Liver (tissue), 3 donors: ENCODE results near the gene NLRC5.

Experiments used
- CTCF ChIP-seq: fragments of 150-350 bp; IDR thresholded peaks from 2 replicates; pipeline ENCODE4 v1.5.1; 2017; ENCODE audit warnings: improper control_type of control experiment, low read depth, low read length; ENCODE audit not compliant: missing input control
- MAX ChIP-seq: IDR thresholded peaks from 2 replicates; pipeline ENCODE4 v1.6.1; 2016; ENCODE audit warnings: antibody characterized with exemption
- RAD21 ChIP-seq, 2 donors: IDR thresholded peaks; 2 replicates each; pipeline ENCODE4 v1.6.1; 2016; ENCODE audit warnings: antibody characterized with exemption in 2 of 2, mild to moderate bottlenecking in 2 of 2
- RXRA ChIP-seq, 2 donors: IDR thresholded peaks; 2 replicates each; pipeline ENCODE4 v1.6.1; 2017 to 2018; ENCODE audit warnings: antibody characterized with exemption in 2 of 2, mild to moderate bottlenecking in 1 of 2
- TAF1 ChIP-seq: conservative IDR thresholded peaks from 2 replicates; pipeline ENCODE4 v1.6.1; 2016; ENCODE audit warnings: antibody characterized with exemption, mild to moderate bottlenecking
- YY1 ChIP-seq: IDR thresholded peaks from 2 replicates; pipeline ENCODE4 v1.6.1; 2016; ENCODE audit warnings: antibody characterized with exemption, mild to moderate bottlenecking
- TF ChIP-seq, protein P1 (sequence below): IDR thresholded peaks from 2 replicates; pipeline ENCODE4 v1.6.1; 2016; ENCODE audit warnings: antibody characterized with exemption, mild to moderate bottlenecking
- donor health status: healthy.
- donor health status: healthy.

DNA sequence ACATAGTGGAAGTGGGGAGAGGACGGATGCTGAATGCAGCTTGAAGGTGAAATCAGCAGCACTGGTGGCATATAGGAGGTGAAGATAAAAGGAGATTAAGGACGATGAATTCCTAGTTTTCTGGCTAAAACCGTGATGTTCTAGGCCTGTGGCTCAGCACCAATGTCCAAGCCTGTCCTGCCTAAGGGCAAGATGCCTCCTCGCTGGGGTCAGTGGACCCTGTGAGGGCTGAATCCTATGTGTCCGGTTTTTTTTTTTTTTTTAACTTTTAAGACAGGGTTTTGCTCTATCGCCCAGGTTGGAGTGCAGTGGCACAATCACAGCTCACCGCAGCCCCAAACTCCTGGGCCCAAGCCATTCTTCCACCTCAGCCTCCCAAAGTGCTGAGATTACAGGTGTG is 115.8 kb downstream of the NLRC5 start:
- TF ChIP-seq RAD21 (IDR thresholded peaks at IDR 0.05) (no peak), CTCF (no peak), TAF1 (no peak), MAX (no peak), YY1 (no peak), RXRA (IDR thresholded peaks at IDR 0.05) (no peak)
- TF ChIP-seq, protein P1, sequence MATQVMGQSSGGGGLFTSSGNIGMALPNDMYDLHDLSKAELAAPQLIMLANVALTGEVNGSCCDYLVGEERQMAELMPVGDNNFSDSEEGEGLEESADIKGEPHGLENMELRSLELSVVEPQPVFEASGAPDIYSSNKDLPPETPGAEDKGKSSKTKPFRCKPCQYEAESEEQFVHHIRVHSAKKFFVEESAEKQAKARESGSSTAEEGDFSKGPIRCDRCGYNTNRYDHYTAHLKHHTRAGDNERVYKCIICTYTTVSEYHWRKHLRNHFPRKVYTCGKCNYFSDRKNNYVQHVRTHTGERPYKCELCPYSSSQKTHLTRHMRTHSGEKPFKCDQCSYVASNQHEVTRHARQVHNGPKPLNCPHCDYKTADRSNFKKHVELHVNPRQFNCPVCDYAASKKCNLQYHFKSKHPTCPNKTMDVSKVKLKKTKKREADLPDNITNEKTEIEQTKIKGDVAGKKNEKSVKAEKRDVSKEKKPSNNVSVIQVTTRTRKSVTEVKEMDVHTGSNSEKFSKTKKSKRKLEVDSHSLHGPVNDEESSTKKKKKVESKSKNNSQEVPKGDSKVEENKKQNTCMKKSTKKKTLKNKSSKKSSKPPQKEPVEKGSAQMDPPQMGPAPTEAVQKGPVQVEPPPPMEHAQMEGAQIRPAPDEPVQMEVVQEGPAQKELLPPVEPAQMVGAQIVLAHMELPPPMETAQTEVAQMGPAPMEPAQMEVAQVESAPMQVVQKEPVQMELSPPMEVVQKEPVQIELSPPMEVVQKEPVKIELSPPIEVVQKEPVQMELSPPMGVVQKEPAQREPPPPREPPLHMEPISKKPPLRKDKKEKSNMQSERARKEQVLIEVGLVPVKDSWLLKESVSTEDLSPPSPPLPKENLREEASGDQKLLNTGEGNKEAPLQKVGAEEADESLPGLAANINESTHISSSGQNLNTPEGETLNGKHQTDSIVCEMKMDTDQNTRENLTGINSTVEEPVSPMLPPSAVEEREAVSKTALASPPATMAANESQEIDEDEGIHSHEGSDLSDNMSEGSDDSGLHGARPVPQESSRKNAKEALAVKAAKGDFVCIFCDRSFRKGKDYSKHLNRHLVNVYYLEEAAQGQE, result no peak
